ENCODE results near the gene HGFAC. TPM values are rescaled to one million over a fixed set of nuclear protein-coding genes. Genes with fewer than 3 reads are reported as not detected.

HGFAC gene
- total RNA-seq, 2 donors from 2014 or later, result not detected

DNA sequence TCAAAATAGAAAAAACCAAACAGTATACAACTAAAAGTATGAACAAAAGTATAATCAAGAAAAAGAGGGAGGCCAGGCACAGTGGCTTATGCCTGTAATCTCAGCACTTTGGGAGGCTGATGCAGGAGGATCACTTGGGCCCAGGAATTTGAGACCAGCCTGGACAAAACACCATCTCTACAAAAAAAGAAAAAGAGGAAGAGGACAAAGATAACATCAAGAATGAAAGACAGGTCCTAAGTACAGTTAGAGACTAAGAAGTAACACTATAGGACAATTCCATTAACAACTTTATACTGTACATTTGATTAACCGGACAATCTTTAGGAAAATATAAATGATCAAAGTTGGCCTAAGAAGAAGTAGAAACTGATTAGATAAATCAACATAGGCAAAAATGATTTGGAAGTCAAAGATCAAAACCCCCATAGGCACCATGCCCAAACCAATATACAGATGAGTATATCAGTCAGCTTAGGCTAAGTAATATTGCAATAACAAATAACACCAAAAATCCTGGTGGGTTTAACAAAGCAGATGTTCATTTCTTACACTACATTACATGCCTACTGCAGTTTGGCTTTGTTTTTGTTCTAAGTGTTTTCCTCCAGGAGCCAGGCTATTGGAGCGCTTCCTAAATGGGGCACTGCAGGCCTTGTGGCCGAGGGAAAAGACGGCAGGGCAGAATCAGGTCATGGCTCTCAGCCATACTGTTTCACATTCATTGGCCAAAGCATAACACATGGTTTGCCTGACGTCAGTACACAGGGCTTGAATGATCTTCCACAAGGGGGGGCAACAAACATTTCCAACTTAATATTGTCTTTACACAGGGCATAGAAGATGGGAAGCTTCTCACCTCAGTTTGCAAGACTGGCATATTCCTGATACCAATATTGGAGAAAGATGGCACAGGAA is 42.2 kb upstream of the HGFAC start:
- no peak for DNase-seq (ENCODE audit: low spot score)
- H3K36me3 ChIP-seq, result no peaks in the 10 kb centered on the region
- peaks cover 0 to 15% of the 10 kb centered on the region in 2 donors for H3K4me1 ChIP-seq
- H3K27ac ChIP-seq, result no peak overlapping the region
- H3K27me3 ChIP-seq, result no peaks in the 10 kb centered on the region
- H3K4me3 ChIP-seq, result no peak overlapping the region
- TF ChIP-seq, protein P1, sequence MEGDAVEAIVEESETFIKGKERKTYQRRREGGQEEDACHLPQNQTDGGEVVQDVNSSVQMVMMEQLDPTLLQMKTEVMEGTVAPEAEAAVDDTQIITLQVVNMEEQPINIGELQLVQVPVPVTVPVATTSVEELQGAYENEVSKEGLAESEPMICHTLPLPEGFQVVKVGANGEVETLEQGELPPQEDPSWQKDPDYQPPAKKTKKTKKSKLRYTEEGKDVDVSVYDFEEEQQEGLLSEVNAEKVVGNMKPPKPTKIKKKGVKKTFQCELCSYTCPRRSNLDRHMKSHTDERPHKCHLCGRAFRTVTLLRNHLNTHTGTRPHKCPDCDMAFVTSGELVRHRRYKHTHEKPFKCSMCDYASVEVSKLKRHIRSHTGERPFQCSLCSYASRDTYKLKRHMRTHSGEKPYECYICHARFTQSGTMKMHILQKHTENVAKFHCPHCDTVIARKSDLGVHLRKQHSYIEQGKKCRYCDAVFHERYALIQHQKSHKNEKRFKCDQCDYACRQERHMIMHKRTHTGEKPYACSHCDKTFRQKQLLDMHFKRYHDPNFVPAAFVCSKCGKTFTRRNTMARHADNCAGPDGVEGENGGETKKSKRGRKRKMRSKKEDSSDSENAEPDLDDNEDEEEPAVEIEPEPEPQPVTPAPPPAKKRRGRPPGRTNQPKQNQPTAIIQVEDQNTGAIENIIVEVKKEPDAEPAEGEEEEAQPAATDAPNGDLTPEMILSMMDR (IDR thresholded peaks at IDR 0.05), result peak in 1 of 2 donors; percentile 16
- H3K9me3 ChIP-seq, result peaks cover 0 to 10% of the 10 kb centered on the region in 2 donors

DNA sequence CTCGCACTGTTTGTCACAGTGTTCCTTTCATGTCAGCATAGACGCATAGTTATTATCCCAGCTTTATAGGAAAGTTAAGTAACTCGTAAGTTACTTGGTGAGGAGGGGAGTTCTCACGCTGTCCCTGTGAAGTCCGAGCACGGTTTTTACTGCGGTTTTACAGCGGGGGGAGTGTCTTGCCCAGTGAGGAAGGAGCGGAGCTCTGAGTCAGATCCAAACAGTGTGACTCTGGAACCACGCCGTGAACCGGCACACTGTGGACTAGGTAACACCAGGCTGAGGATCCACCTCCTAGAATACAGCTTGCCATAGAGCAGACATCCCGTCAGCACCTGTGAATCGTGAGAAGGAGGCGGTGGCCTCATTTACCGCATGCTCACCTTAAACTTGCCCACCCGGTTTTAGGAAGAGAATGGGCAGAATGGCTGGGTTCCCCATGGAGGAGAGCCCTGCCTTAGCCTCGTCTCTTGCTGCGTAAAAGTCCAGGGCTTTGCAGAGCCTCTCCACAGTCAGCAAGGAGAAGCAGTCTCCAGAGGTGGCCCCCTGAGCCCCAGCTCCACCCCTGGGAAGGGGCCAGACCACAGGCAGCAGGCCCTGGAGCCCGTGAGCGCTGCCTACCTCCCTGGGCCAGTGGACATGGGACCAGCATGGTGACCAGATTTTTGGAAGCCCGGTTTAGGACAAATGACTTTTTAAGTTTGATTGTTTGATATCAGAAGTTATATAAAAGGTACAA is 40.2 kb upstream of the HGFAC start:
- no peaks in the 10 kb centered on the region for H3K27me3 ChIP-seq
- TF ChIP-seq, protein P1 (IDR thresholded peaks at IDR 0.05), result no peak
- H3K9me3 ChIP-seq, result no peaks in the 10 kb centered on the region
- H3K4me1 ChIP-seq, result peaks cover 0 to 15% of the 10 kb centered on the region in 2 donors
- H3K36me3 ChIP-seq, result no peaks in the 10 kb centered on the region
- no peak overlapping the region for H3K27ac ChIP-seq
- H3K4me3 ChIP-seq, result no peak overlapping the region
- DNase-seq (ENCODE audit: low spot score), result no peak

GRCh38 chr4:3402491-3403347 is 39.0 kb upstream of the HGFAC start:
- Histone ChIP-seq H3K4me1 (peaks cover 0 to 15% of the 10 kb centered on the region in 2 donors), H3K27me3 (no peaks in the 10 kb centered on the region), H3K4me3 (no peak overlapping the region), H3K27ac (peak overlapping the region; percentile 75 to 80), H3K9me3 (no peaks in the 10 kb centered on the region), H3K36me3 (no peaks in the 10 kb centered on the region)
- DNase-seq (ENCODE audit: low spot score), result no peak
- TF ChIP-seq, protein P1 (IDR thresholded peaks at IDR 0.05), result no peak

GRCh38 chr4:3403348-3403906 is 38.3 kb upstream of the HGFAC start:
- H3K36me3 ChIP-seq, result no peaks in the 10 kb centered on the region
- peaks cover 0 to 15% of the 10 kb centered on the region in 2 donors for H3K4me1 ChIP-seq
- H3K27ac ChIP-seq, result peak overlapping the region; percentile 75 to 80
- H3K27me3 ChIP-seq, result no peaks in the 10 kb centered on the region
- no peaks in the 10 kb centered on the region for H3K9me3 ChIP-seq
- no peak for DNase-seq (ENCODE audit: low spot score)
- TF ChIP-seq, protein P1 (IDR thresholded peaks at IDR 0.05), result no peak
- H3K4me3 ChIP-seq, result no peak overlapping the region

DNA sequence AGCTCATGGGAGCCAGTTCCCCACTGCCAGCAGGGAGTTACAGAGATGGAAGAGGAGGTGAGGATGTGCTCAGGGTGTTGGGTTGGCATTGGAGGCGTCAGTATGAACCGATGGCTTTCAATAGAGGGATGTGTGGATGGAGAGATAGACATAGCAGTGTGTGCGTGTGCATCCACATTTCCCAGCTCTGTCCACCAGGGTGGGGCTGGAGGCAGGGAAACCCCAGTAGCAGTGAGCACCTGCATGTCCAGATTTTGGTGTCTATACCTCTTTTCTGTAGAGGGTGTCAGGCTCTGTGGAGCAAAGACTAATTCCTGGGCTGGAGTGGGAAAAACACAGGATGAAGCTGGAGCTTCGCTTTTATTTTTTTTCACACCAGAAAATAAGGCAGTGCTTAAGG is 37.2 kb upstream of the HGFAC start:
- H3K27ac ChIP-seq, result no peak overlapping the region
- H3K27me3 ChIP-seq, result no peaks in the 10 kb centered on the region
- no peaks in the 10 kb centered on the region for H3K36me3 ChIP-seq
- H3K9me3 ChIP-seq, result no peaks in the 10 kb centered on the region
- TF ChIP-seq, protein P1 (IDR thresholded peaks at IDR 0.05), result no peak
- H3K4me1 ChIP-seq, result peaks cover 0 to 15% of the 10 kb centered on the region in 2 donors
- H3K4me3 ChIP-seq, result no peak overlapping the region
- no peak for DNase-seq (ENCODE audit: low spot score)
